ENCODE measurements around the gene PGAP1. TPM values are rescaled to one million over a fixed set of nuclear protein-coding genes. Genes with fewer than 3 reads are reported as not detected.

The PGAP1 gene
- total RNA-seq, 1 experiment from 2014 or later: 6.5 TPM

DNA sequence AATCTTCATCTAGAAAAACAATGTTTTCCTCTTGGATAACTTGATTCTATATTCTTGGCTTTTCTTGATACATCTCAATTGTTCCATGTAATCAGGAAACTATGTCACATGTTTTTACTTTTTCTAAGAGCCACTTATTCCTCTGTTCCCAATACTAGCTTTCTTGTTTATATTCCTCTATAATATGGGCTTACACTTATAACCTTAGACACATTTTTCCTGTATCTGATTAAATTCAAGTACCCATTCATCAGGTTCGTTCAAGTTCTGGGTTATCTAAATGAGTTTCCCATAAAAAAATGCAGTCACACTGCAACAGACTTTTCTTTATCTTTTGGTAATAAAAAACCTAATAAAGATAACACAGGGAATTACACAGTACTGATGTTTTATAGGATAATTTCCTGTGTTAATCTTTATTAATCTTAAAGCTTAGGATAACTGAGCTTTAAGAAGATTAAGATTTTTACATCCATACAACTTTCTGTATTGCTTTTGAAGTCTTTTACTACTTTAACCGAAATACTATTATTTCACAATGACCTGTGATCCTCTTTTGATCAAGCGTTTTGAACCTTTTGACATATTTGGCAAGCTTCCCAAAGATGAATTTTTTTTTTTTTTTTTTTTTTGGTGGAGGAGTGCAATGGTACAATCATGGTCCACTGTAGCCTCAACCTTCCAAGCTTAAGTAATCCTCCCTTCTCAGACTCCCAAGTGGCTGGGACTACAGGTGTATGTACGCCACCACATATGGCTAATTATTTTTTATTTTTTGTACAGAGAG, 73.0 kb downstream of the PGAP1 start:
- no peaks in the 10 kb centered on the region for H3K9me2 ChIP-seq (ENCODE audit: insufficient read depth)
- intact Hi-C loops (cut with micrococcal nuclease; ENCODE audit: unreplicated experiment): no loop called here
- no peak overlapping the region for H3K4me2 ChIP-seq
- TF ChIP-seq EZH2 (IDR thresholded peaks at IDR 0.05; ENCODE audit: low read depth): no peak
- TF ChIP-seq, protein P1, sequence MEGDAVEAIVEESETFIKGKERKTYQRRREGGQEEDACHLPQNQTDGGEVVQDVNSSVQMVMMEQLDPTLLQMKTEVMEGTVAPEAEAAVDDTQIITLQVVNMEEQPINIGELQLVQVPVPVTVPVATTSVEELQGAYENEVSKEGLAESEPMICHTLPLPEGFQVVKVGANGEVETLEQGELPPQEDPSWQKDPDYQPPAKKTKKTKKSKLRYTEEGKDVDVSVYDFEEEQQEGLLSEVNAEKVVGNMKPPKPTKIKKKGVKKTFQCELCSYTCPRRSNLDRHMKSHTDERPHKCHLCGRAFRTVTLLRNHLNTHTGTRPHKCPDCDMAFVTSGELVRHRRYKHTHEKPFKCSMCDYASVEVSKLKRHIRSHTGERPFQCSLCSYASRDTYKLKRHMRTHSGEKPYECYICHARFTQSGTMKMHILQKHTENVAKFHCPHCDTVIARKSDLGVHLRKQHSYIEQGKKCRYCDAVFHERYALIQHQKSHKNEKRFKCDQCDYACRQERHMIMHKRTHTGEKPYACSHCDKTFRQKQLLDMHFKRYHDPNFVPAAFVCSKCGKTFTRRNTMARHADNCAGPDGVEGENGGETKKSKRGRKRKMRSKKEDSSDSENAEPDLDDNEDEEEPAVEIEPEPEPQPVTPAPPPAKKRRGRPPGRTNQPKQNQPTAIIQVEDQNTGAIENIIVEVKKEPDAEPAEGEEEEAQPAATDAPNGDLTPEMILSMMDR (conservative IDR thresholded peaks at IDR 0.05): no peak
- H3K36me3 ChIP-seq (ENCODE audit: low read depth): no peaks in the 10 kb centered on the region
- H3K9me3 ChIP-seq (ENCODE audit: insufficient read depth, low read depth): no peaks in the 10 kb centered on the region
- H3K4me3 ChIP-seq: no peak overlapping the region
- H3K27ac ChIP-seq: no peak overlapping the region
- no peak overlapping the region for H2AFZ ChIP-seq
- POLR2A ChIA-PET (ENCODE audit: unreplicated experiment): no interaction called here
- DNase-seq: no peak
- no peaks in the 10 kb centered on the region for H3K4me1 ChIP-seq (replicated peaks; ENCODE audit: insufficient read depth)
- no peaks in the 10 kb centered on the region for H3F3A ChIP-seq (ENCODE audit: insufficient read depth, low read depth)
- H3K27me3 ChIP-seq (ENCODE audit: insufficient read depth, low read depth): no peaks in the 10 kb centered on the region
- CTCF ChIA-PET: no interaction called here
- no TSS peak for BruUV-seq (replicated peaks)
- no peaks in the 10 kb centered on the region for H3K79me2 ChIP-seq (ENCODE audit: low read depth)
- no peaks in the 10 kb centered on the region for H4K20me1 ChIP-seq (ENCODE audit: insufficient read depth)

DNA sequence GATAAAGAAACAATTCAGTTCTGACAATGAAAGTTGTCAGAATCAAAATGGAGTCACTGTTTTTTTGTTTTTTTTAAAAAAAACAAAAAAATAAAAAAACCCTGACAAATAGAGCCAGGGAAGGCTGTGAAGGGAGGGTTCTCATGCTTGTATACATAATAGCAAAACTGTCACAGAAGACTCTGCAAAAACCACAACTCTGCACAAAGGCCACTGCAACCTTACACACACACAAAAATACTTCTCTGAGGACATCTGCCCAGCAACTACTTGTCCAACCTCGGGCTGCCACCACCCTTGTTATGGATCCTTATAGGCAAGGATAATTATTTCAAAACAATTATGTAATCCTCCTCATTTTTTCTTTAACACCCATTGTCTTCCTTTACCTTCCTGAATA, 75.4 kb downstream of the PGAP1 start:
- no peaks in the 10 kb centered on the region for H3F3A ChIP-seq (ENCODE audit: insufficient read depth, low read depth)
- BruUV-seq (replicated peaks): no TSS peak
- H4K20me1 ChIP-seq (ENCODE audit: insufficient read depth): no peaks in the 10 kb centered on the region
- intact Hi-C loops (cut with micrococcal nuclease; ENCODE audit: unreplicated experiment): loop anchor here (2.0 kb wide), 1 partner anchor 528 kb away; no protein-coding TSS in a partner anchor
- ChIA-PET POLR2A (ENCODE audit: unreplicated experiment) (no interaction called here), CTCF (no interaction called here)
- no peaks in the 10 kb centered on the region for H3K27me3 ChIP-seq (ENCODE audit: insufficient read depth, low read depth)
- H3K79me2 ChIP-seq (ENCODE audit: low read depth): no peaks in the 10 kb centered on the region
- no peaks in the 10 kb centered on the region for H3K36me3 ChIP-seq (ENCODE audit: low read depth)
- no peaks in the 10 kb centered on the region for H3K4me1 ChIP-seq (replicated peaks; ENCODE audit: insufficient read depth)
- no peak overlapping the region for H3K4me2 ChIP-seq
- DNase-seq: no peak
- TF ChIP-seq, protein P1 (conservative IDR thresholded peaks at IDR 0.05): no peak
- TF ChIP-seq EZH2 (IDR thresholded peaks at IDR 0.05; ENCODE audit: low read depth): no peak
- no peaks in the 10 kb centered on the region for H3K9me3 ChIP-seq (ENCODE audit: insufficient read depth, low read depth)
- H2AFZ ChIP-seq: no peak overlapping the region
- no peak overlapping the region for H3K4me3 ChIP-seq
- no peak overlapping the region for H3K27ac ChIP-seq
- no peaks in the 10 kb centered on the region for H3K9me2 ChIP-seq (ENCODE audit: insufficient read depth)

DNA sequence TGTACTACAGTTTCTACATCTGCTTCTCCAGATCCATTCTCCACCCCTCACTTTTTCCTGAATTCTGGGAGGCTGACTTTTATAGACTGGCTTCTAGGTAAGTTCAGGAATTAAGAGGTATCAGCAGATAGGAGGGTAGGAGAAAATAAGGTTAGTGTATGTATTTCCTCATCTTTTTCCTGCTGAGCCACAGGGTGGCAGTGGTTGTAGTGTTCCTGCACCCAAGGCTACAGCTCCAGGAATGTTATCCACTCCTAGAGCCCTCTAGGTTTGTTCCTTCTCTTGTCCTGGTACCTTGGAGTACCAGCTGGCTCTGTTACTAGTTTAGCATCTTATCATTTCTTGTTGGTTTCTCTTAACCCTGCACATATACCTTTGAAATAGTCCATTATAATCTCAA, 76.6 kb downstream of the PGAP1 start:
- TF ChIP-seq EZH2 (IDR thresholded peaks at IDR 0.05; ENCODE audit: low read depth): no peak
- TF ChIP-seq, protein P1 (conservative IDR thresholded peaks at IDR 0.05): peak; percentile 45; the same call in 1 of the 2 replicates
- POLR2A ChIA-PET (ENCODE audit: unreplicated experiment): no interaction called here
- peak in 1 of 2 experiments; percentile 1 for DNase-seq
- H3K4me2 ChIP-seq: no peak overlapping the region
- H3F3A ChIP-seq (ENCODE audit: insufficient read depth, low read depth): no peaks in the 10 kb centered on the region
- no peak overlapping the region for H3K4me3 ChIP-seq
- BruUV-seq (replicated peaks): no TSS peak
- no peaks in the 10 kb centered on the region for H3K79me2 ChIP-seq (ENCODE audit: low read depth)
- CTCF ChIA-PET: interaction anchor here (0.6 kb wide), 1 partner anchor 162 kb away, joined by 3 read pairs; no protein-coding TSS in a partner anchor
- intact Hi-C loops (cut with micrococcal nuclease; ENCODE audit: unreplicated experiment): loop anchor here (2.0 kb wide), 1 partner anchor 529 kb away; no protein-coding TSS in a partner anchor
- no peaks in the 10 kb centered on the region for H4K20me1 ChIP-seq (ENCODE audit: insufficient read depth)
- no peak overlapping the region for H2AFZ ChIP-seq
- no peaks in the 10 kb centered on the region for H3K27me3 ChIP-seq (ENCODE audit: insufficient read depth, low read depth)
- no peak overlapping the region for H3K27ac ChIP-seq
- no peaks in the 10 kb centered on the region for H3K9me2 ChIP-seq (ENCODE audit: insufficient read depth)
- no peaks in the 10 kb centered on the region for H3K36me3 ChIP-seq (ENCODE audit: low read depth)
- H3K4me1 ChIP-seq (replicated peaks; ENCODE audit: insufficient read depth): no peaks in the 10 kb centered on the region
- H3K9me3 ChIP-seq (ENCODE audit: insufficient read depth, low read depth): no peaks in the 10 kb centered on the region
